HG03521 (cell line): ENCODE measurements around the gene ELOB.
A peak's percentile ranks its signal among the peaks of the same experiment; 100 is the strongest.

Experiments used
- ATAC-seq: cut with Tn5 transposase; IDR thresholded peaks from one replicate; pipeline ENCODE4 v1.9.1; 2021; ENCODE audit warnings: mild to moderate bottlenecking, moderate library complexity; ENCODE audit not compliant: unreplicated experiment

The ELOB gene

GRCh38 chr16:2751577-2752034 is 25.5 kb downstream of the ELOB start:
- peak; percentile 31 for ATAC-seq

GRCh38 chr16:2749936-2750335 is 27.1 kb downstream of the ELOB start:
- ATAC-seq: no peak

- ATAC-seq: no peak
Observed at GRCh38 chr16:2749476-2749875, 27.6 kb downstream of the ELOB start.

GRCh38 chr16:2748757-2749455 is 28.2 kb downstream of the ELOB start:
- ATAC-seq: no peak

GRCh38 chr16:2745961-2746360 is 31.1 kb downstream of the ELOB start:
- ATAC-seq: no peak

GRCh38 chr16:2745116-2745890 is 31.8 kb downstream of the ELOB start:
- ATAC-seq: no peak

GRCh38 chr16:2744711-2745110 is 32.4 kb downstream of the ELOB start:
- ATAC-seq: no peak

- ATAC-seq: no peak
Observed at GRCh38 chr16:2743007-2743810, 33.9 kb downstream of the ELOB start.

- no peak for ATAC-seq
Observed at GRCh38 chr16:2742323-2743006, 34.6 kb downstream of the ELOB start.

GRCh38 chr16:2741168-2741567 is 35.9 kb downstream of the ELOB start:
- no peak for ATAC-seq

- ATAC-seq: no peak
Observed at GRCh38 chr16:2740476-2740875, 36.6 kb downstream of the ELOB start.

GRCh38 chr16:2739625-2740430 is 37.3 kb downstream of the ELOB start:
- ATAC-seq: no peak

- ATAC-seq: no peak
Observed at GRCh38 chr16:2738615-2739014, 38.5 kb downstream of the ELOB start.

- no peak for ATAC-seq
Observed at GRCh38 chr16:2737895-2738418, 39.1 kb downstream of the ELOB start.

GRCh38 chr16:2737238-2737605 is 39.9 kb downstream of the ELOB start:
- no peak for ATAC-seq

- no peak for ATAC-seq
Observed at GRCh38 chr16:2736476-2737237, 40.4 kb downstream of the ELOB start.

GRCh38 chr16:2734844-2735515 is 42.1 kb downstream of the ELOB start:
- no peak for ATAC-seq

- ATAC-seq: no peak
Observed at GRCh38 chr16:2728034-2728433, 49.0 kb downstream of the ELOB start.

GRCh38 chr16:2726923-2727322 is 50.2 kb downstream of the ELOB start:
- ATAC-seq: no peak
